Mammary epithelial cell (primary cell): ENCODE measurements around the gene EEF1G.

Source experiments
- CTCF ChIP-seq, 2 donors: IDR thresholded peaks in 1 of 2; conservative IDR thresholded peaks in 1 of 2; 2 replicates each; pipeline ENCODE4 v1.5.1; 2011 to 2012; ENCODE audit warnings: inconsistent platforms in 2 of 2, low read length in 2 of 2, mild to moderate bottlenecking in 2 of 2, control low read depth in 1 of 2, low read depth in 1 of 2; ENCODE audit not compliant: insufficient read depth in 1 of 2; ENCODE audit errors: extremely low read depth in 1 of 2
- EZH2 ChIP-seq: IDR thresholded peaks from 2 replicates; pipeline ENCODE4 v1.6.1; 2012; ENCODE audit warnings: low read length, inconsistent platforms, borderline replicate concordance

GRCh38 chr11:62572431-62572830 is 1.3 kb downstream of the EEF1G start:
- TF ChIP-seq CTCF (conservative IDR thresholded peaks at IDR 0.05 in 1 of 2, IDR thresholded peaks at IDR 0.05 in 1 of 2; ENCODE audit: extremely low read depth in 1 of 2, insufficient read depth in 1 of 2, low read depth in 1 of 2, low read length in 2 of 2) = no peak
- TF ChIP-seq EZH2 = no peak
